ENCODE results near the gene AKR1C1. TPM values are rescaled to one million over a fixed set of nuclear protein-coding genes. Genes with fewer than 3 reads are reported as not detected.

Gene AKR1C1
- total and polyA plus RNA-seq, 2 of the 13 experiments (the other 11 are each of a cell fraction or from before 2014, with no cell fraction given) = 948 to 2,238 TPM

DNA sequence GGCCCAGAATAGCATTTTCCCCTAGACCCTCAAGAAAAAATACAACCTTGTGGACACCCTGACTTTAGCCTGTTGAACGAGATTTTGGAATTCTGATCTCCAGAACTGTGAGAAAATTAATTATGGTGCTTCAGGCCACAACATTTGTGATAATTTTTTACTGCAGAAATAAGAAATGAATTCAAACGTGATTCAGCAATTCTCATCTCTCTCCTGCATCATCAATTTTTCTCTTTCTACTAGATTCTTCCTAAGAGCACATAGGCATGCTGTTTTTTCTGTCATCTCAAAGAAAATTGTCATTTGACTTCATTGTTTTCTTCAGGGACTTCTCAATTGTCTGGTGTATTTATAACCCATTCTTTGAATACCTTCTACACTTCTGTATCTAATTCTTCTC lies 49.4 kb downstream of the AKR1C1 start (continued):
- TF ChIP-seq, protein P1, sequence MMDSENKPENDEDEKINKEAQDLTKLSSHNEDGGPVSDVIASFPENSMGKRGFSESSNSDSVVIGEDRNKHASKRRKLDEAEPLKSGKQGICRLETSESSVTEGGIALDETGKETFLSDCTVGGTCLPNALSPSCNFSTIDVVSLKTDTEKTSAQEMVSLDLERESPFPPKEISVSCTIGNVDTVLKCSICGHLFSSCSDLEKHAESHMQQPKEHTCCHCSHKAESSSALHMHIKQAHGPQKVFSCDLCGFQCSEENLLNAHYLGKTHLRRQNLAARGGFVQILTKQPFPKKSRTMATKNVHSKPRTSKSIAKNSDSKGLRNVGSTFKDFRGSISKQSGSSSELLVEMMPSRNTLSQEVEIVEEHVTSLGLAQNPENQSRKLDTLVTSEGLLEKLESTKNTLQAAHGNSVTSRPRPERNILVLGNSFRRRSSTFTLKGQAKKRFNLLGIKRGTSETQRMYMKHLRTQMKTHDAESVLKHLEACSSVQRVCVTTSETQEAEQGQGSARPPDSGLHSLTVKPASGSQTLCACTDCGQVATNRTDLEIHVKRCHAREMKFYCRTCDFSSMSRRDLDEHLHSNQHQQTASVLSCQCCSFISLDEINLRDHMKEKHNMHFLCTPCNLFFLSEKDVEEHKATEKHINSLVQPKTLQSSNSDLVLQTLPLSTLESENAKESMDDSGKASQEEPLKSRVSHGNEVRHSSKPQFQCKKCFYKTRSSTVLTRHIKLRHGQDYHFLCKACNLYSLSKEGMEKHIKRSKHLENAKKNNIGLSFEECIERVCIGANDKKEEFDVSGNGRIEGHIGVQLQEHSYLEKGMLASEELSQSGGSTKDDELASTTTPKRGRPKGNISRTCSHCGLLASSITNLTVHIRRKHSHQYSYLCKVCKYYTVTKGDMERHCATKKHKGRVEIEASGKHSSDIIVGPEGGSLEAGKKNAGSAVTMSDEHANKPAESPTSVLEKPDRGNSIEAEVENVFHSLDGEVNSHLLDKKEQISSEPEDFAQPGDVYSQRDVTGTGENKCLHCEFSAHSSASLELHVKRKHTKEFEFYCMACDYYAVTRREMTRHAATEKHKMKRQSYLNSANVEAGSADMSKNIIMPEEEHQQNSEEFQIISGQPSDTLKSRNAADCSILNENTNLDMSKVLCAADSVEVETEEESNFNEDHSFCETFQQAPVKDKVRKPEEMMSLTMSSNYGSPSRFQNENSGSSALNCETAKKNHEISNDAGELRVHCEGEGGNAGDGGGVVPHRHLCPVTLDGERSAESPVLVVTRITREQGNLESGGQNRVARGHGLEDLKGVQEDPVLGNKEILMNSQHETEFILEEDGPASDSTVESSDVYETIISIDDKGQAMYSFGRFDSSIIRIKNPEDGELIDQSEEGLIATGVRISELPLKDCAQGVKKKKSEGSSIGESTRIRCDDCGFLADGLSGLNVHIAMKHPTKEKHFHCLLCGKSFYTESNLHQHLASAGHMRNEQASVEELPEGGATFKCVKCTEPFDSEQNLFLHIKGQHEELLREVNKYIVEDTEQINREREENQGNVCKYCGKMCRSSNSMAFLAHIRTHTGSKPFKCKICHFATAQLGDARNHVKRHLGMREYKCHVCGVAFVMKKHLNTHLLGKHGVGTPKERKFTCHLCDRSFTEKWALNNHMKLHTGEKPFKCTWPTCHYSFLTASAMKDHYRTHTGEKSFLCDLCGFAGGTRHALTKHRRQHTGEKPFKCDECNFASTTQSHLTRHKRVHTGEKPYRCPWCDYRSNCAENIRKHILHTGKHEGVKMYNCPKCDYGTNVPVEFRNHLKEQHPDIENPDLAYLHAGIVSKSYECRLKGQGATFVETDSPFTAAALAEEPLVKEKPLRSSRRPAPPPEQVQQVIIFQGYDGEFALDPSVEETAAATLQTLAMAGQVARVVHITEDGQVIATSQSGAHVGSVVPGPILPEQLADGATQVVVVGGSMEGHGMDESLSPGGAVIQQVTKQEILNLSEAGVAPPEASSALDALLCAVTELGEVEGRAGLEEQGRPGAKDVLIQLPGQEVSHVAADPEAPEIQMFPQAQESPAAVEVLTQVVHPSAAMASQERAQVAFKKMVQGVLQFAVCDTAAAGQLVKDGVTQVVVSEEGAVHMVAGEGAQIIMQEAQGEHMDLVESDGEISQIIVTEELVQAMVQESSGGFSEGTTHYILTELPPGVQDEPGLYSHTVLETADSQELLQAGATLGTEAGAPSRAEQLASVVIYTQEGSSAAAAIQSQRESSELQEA (CRISPR knock-in tag; IDR thresholded peaks at IDR 0.05; ENCODE audit: not compliant biosample characterization) = no peak

DNA sequence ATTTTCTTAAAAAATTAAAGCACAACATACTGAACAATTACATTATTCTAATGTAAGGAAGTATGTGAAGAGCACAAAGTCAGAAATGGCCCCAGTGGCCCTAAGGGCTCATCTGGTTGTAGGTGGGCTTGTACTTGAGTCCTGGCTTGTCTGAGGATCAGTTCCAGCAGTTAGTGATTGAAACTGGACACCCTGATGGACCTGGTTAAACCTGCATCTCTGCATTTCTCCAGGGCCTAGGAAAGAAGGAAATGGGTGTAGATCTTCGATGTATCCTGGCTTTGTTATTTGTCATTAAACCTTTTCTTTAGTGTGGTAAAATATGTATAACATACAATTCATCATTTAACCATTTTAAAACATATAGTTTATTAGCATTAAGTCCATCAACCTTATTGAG lies 50.2 kb downstream of the AKR1C1 start:
- H3K4me1 ChIP-seq (ENCODE audit: insufficient read depth, low read length) = peaks cover 52% of the 10 kb centered on the region
- no peaks in the 10 kb centered on the region for H3K79me2 ChIP-seq (ENCODE audit: insufficient read depth, low read length)
- POLR2A ChIA-PET = no interaction called here
- DNase-seq (ENCODE audit: low spot score) (no peak), FAIRE-seq (no peak), ATAC-seq (no peak)
- no peak overlapping the region for H3K4me2 ChIP-seq (ENCODE audit: low read depth, low read length)
- H3K4me3 ChIP-seq (replicated peaks in 1 of 3; ENCODE audit: insufficient read depth in 1 of 3, low read depth in 2 of 3, low read length in 3 of 3) = no peak overlapping the region
- WGBS (ENCODE audit: low lambda C conversion rate) = 88% methylated on average over 1 of the region's 1 CpG
- CTCF ChIA-PET (ENCODE audit: low intra/inter-chr PET ratio, low total read pairs) = no interaction called here
- no peak overlapping the region for H3K27ac ChIP-seq (ENCODE audit: extremely low read length, insufficient read depth, low read length)
- H3K9ac ChIP-seq (ENCODE audit: insufficient read depth, low read depth, low read length) = no peak overlapping the region
- in situ Hi-C loops (cut with HindIII; ENCODE audit: extremely low pct_ligation_motif_present, low pct_unique_long_range_greater_than_20kb) (no loop called here), intact Hi-C loops (cut with micrococcal nuclease; ENCODE audit: unreplicated experiment) (loop anchor here (10.0 kb wide), 1 partner anchor 271 kb away; no protein-coding TSS in a partner anchor)
- BruUV-seq (replicated peaks) = no TSS peak
- H2AFZ ChIP-seq (ENCODE audit: low read length) = no peak overlapping the region
- H3K36me3 ChIP-seq (replicated peaks in 1 of 2; ENCODE audit: control insufficient read depth in 1 of 2, insufficient read depth in 2 of 2, low read length in 2 of 2) = no peaks in the 10 kb centered on the region
- no peaks in the 10 kb centered on the region for H3K27me3 ChIP-seq (ENCODE audit: control insufficient read depth in 1 of 2, insufficient read depth in 2 of 2, low read length in 2 of 2)
- no peaks in the 10 kb centered on the region for H4K20me1 ChIP-seq (ENCODE audit: insufficient read depth, low read length)
- H3K9me3 ChIP-seq (ENCODE audit: low read length) = no peaks in the 10 kb centered on the region
- TF ChIP-seq ZNF10 (CRISPR knock-in tag; IDR thresholded peaks at IDR 0.05; ENCODE audit: borderline replicate concordance, low read depth) (no peak), MIER3 (CRISPR knock-in tag; IDR thresholded peaks at IDR 0.05; ENCODE audit: borderline replicate concordance) (no peak), RXRA (CRISPR knock-in tag; IDR thresholded peaks at IDR 0.05) (no peak), JUNB (CRISPR knock-in tag; IDR thresholded peaks at IDR 0.05; ENCODE audit: borderline replicate concordance) (no peak), GLI4 (CRISPR knock-in tag; IDR thresholded peaks at IDR 0.05; ENCODE audit: borderline replicate concordance) (no peak), ZNF44 (CRISPR knock-in tag; IDR thresholded peaks at IDR 0.05) (no peak), TRIM24 (CRISPR knock-in tag; IDR thresholded peaks at IDR 0.05) (no peak), RAD21 (CRISPR knock-in tag; IDR thresholded peaks at IDR 0.05) (no peak)
- TF ChIP-seq, protein P2, sequence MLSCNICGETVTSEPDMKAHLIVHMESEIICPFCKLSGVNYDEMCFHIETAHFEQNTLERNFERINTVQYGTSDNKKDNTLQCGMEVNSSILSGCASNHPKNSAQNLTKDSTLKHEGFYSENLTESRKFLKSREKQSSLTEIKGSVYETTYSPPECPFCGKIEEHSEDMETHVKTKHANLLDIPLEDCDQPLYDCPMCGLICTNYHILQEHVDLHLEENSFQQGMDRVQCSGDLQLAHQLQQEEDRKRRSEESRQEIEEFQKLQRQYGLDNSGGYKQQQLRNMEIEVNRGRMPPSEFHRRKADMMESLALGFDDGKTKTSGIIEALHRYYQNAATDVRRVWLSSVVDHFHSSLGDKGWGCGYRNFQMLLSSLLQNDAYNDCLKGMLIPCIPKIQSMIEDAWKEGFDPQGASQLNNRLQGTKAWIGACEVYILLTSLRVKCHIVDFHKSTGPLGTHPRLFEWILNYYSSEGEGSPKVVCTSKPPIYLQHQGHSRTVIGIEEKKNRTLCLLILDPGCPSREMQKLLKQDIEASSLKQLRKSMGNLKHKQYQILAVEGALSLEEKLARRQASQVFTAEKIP (CRISPR knock-in tag; IDR thresholded peaks at IDR 0.05; ENCODE audit: borderline replicate concordance) = no peak

Measured in HepG2 (cell line).